Spleen (tissue), 11 donors: ENCODE results near the gene SYTL1. TPM values are rescaled to one million over a fixed set of nuclear protein-coding genes. Genes with fewer than 3 reads are reported as not detected.

Experiments
- DNase-seq: peaks from one replicate; pipeline ENCODE4 v3.0.0-alpha.2; 2020
- H3K27ac ChIP-seq, 8 donors: fragments of 200-600 bp; sonication (generic) in 7 of 8; 1 replicate in 4 of 8; 2 replicates in 4 of 8; pipeline versions ENCODE4 v1.5.0 to v1.8.0; 2016 to 2021; ENCODE audit warnings: inconsistent platforms in 4 of 8, mild to moderate bottlenecking in 4 of 8, moderate library complexity in 1 of 8
- H3K27me3 ChIP-seq, 7 donors: fragments of 200-600 bp; sonication (generic) in 6 of 7; replicated peaks in 1 of 7; 1 replicate in 4 of 7; 2 replicates in 3 of 7; pipeline versions ENCODE4 v1.5.0 to v1.8.0; 2016 to 2021; ENCODE audit warnings: inconsistent platforms in 3 of 7, mild to moderate bottlenecking in 1 of 7
- H3K36me3 ChIP-seq, 6 donors: fragments of 200-600 bp; sonication (generic) in 5 of 6; 1 replicate in 4 of 6; 2 replicates in 2 of 6; pipeline versions ENCODE4 v1.5.0 to v1.8.0; 2016 to 2021; ENCODE audit warnings: inconsistent platforms in 2 of 6
- H3K4me1 ChIP-seq, 6 donors: fragments of 200-600 bp; sonication (generic) in 5 of 6; 1 replicate in 3 of 6; 2 replicates in 3 of 6; pipeline versions ENCODE4 v1.5.0 to v1.8.0; 2016 to 2021; ENCODE audit warnings: inconsistent platforms in 3 of 6
- H3K4me3 ChIP-seq, 8 donors: fragments of 200-600 bp; sonication (generic) in 7 of 8; 1 replicate in 4 of 8; 2 replicates in 4 of 8; pipeline versions ENCODE4 v1.5.0 to v1.8.0; 2016 to 2021; ENCODE audit warnings: inconsistent platforms in 4 of 8, mild to moderate bottlenecking in 4 of 8, moderate library complexity in 2 of 8
- H3K9me3 ChIP-seq, 8 donors: fragments of 200-600 bp; sonication (generic) in 7 of 8; 1 replicate in 4 of 8; 2 replicates in 4 of 8; pipeline versions ENCODE4 v1.5.0 to v1.8.0; 2016 to 2021; ENCODE audit warnings: inconsistent platforms in 4 of 8
- POLR2A ChIP-seq, 3 donors: fragments of 450-650 bp; IDR thresholded peaks; one replicate each; pipeline ENCODE4 v1.5.1; 2017; ENCODE audit warnings: antibody characterized with exemption in 3 of 3, mild to moderate bottlenecking in 1 of 3
- POLR2AphosphoS5 ChIP-seq, 3 donors: sonication (generic); formaldehyde crosslinking; IDR thresholded peaks; one replicate each; pipeline ENCODE4 v1.5.1; 2017; ENCODE audit warnings: antibody characterized with exemption in 3 of 3
- WGBS, 5 donors: extraction: QIAGEN DNeasy Blood & Tissue Kit in 3 of 5; methylation state at CpG; one replicate each; pipeline versions ENCODE4 v1.1.5 to v1.1.7; 2013 to 2018; 5-methylcytosine and 5-hydroxymethylcytosine counted together
- intact Hi-C: fragments of 100-400 bp; cut with DNase I; formaldehyde crosslinking; loops from one replicate; pipeline ENCODE4 v1.15.0; 2023; ENCODE audit warnings: low total_unique reads
- polyA plus RNA-seq, 3 donors: library from polyadenylated mRNA; stranded (reverse); fragments of 200-250 nt; gene quantifications; one replicate each; pipeline ENCODE4 v1.2.1, GENCODE V29; 2013
- total RNA-seq, 7 donors: library from RNA; depleted of rRNA in 3 of 7; stranded (reverse); fragments of >200 nt in 3 of 7; fragmentation: NEBNext Ultra II Directional in 4 of 7; extraction: Animal tissue kit (Norgen Biotek cat#: 25700) in 4 of 7; gene quantifications; one replicate each; pipeline versions ENCODE4 v1.1.0 to v1.2.1, GENCODE V29; 2016 to 2021
- TF ChIP-seq, protein P1 (sequence below), 11 experiments: fragments of 200-600 bp in 7 of 11; fragments of 450-650 bp in 4 of 11; sonication (generic) in 4 of 11; IDR thresholded peaks in 8 of 11; conservative IDR thresholded peaks in 3 of 11; 1 replicate in 7 of 11; 2 replicates in 4 of 11; pipeline versions ENCODE4 v1.4.0 to v1.8.0; 2016 to 2021; ENCODE audit warnings: antibody characterized with exemption in 11 of 11, inconsistent platforms in 4 of 11, mild to moderate bottlenecking in 1 of 11
- donor health status: healthy with polysubstance abuse.
- donor health status: DM: no; HTN: no; CAD: no; lungs with moderate emphysema.
- donor health status: DM: no; HTN: no; CAD: no.
- donor health status: Bipolar disorder and iron deficiency.
- donor health status: healthy.
- donor health status: DM: no; HTN: no; CAD: no.
- donor health status: DM: yes; HTN: yes; CAD: no.

Gene SYTL1
- total and polyA plus RNA-seq, 10 donors = 54.9 to 208 (median 76.4) TPM

DNA sequence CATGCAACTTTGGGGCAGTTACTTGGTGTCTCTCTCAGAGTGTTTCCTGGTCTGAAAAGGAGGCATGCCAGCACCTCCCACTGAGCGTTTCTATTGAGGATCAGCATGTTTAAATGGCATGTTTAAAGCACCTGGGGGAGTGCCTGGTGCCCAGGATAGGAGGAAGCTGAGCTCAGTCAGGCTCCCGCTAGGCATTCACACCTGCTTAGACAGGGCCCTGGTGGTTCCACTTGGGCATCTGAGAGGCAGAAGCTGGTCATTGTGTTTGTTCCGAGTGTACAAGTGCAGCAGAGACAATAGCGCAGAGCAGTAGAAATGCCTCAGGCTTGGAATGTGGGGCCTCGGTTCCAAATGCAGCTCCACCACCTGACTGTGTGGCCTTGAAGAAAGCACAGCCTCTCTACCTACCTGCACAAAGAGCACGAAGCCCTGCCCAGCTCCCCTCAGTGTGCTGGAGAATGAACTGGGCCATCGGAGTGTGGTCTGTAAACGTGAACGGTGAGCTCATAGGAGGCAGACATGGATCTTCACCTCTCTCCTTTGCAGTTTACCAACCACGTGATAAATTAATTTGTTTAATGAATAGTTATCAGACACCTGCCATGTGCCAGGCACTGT is 40.1 kb upstream of the SYTL1 start:
- no peak for DNase-seq
- Histone ChIP-seq H3K4me1 (peaks cover 7 to 39% (median 19%) of the 10 kb centered on the region in 6 donors), H3K27me3 (no peaks in the 10 kb centered on the region), H3K27ac (no peak overlapping the region), H3K36me3 (peaks cover 0 to 100% (median 81%) of the 10 kb centered on the region in 6 donors), H3K4me3 (no peak overlapping the region), H3K9me3 (no peaks in the 10 kb centered on the region)
- no peak for TF ChIP-seq POLR2A (IDR thresholded peaks at IDR 0.05)
- 88 to 93% (median 91%) methylated on average over 10 of the region's 10 CpGs for WGBS, 5 donors
- intact Hi-C loops = loop anchor here (2.0 kb wide), 1 partner anchor 91 kb away; the partner anchor contains the start of gene GPR3

DNA sequence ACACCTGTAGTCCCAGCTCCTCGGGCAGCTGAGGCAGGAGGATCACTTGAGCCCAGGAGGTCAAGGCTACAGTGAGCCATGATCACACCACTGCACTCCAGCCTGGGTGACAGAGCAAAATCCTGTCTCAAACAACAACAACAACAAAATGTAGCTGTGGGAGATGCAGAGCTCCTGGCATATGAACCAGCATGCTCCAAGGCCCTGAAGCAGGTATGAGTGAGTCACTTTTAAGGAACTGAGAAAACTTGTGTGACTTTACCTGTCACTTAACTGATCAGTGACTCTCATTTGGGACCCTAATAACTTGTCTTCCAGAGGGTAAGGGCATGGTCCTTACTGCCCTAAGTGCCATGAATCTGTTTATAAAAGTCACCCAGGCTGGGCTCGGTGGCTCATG is 39.2 kb upstream of the SYTL1 start:
- intact Hi-C loops = no loop called here
- Histone ChIP-seq H3K4me3 (no peak overlapping the region), H3K36me3 (peaks cover 0 to 100% (median 78%) of the 10 kb centered on the region in 6 donors), H3K9me3 (no peaks in the 10 kb centered on the region), H3K4me1 (peaks cover 7 to 39% (median 19%) of the 10 kb centered on the region in 6 donors), H3K27ac (no peak overlapping the region), H3K27me3 (no peaks in the 10 kb centered on the region)
- no peak for DNase-seq
- TF ChIP-seq POLR2AphosphoS5 (IDR thresholded peaks at IDR 0.05) = no peak
- TF ChIP-seq POLR2A (IDR thresholded peaks at IDR 0.05) = no peak
- TF ChIP-seq, protein P1, sequence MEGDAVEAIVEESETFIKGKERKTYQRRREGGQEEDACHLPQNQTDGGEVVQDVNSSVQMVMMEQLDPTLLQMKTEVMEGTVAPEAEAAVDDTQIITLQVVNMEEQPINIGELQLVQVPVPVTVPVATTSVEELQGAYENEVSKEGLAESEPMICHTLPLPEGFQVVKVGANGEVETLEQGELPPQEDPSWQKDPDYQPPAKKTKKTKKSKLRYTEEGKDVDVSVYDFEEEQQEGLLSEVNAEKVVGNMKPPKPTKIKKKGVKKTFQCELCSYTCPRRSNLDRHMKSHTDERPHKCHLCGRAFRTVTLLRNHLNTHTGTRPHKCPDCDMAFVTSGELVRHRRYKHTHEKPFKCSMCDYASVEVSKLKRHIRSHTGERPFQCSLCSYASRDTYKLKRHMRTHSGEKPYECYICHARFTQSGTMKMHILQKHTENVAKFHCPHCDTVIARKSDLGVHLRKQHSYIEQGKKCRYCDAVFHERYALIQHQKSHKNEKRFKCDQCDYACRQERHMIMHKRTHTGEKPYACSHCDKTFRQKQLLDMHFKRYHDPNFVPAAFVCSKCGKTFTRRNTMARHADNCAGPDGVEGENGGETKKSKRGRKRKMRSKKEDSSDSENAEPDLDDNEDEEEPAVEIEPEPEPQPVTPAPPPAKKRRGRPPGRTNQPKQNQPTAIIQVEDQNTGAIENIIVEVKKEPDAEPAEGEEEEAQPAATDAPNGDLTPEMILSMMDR (IDR thresholded peaks at IDR 0.05 in 8 of 11, conservative IDR thresholded peaks at IDR 0.05 in 3 of 11) = no peak
- 90 to 98% (median 94%) methylated on average over 2 of the region's 2 CpGs for WGBS, 5 donors

DNA sequence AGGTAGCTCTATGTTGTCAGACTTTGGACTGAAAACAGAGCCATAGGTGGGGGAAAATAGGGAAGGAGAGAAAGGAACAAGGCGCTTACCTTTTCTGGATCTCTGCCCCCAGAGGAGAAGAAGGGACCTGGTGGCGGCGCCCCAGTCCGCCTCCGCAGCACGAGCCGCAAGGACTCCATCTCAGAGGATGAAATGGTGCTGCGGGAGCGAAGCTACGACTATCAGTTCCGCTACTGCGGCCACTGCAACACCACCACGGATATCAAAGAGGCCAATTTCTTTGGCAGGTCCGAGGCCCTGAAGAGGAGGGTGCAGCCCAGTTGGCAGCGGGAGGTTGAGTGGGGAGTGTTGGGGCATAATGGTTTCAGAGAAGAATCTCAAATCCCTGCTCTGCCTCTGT is 38.3 kb upstream of the SYTL1 start:
- Histone ChIP-seq H3K9me3 (no peaks in the 10 kb centered on the region), H3K27ac (no peak overlapping the region), H3K4me1 (peaks cover 7 to 33% (median 19%) of the 10 kb centered on the region in 6 donors), H3K27me3 (no peaks in the 10 kb centered on the region), H3K4me3 (no peak overlapping the region), H3K36me3 (peaks cover 0 to 100% (median 69%) of the 10 kb centered on the region in 6 donors)
- TF ChIP-seq, protein P1 (IDR thresholded peaks at IDR 0.05 in 8 of 11, conservative IDR thresholded peaks at IDR 0.05 in 3 of 11) = no peak
- no peak for TF ChIP-seq POLR2A (IDR thresholded peaks at IDR 0.05)
- no peak for TF ChIP-seq POLR2AphosphoS5 (IDR thresholded peaks at IDR 0.05)
- 88 to 96% (median 94%) methylated on average over 15 of the region's 15 CpGs for WGBS, 5 donors
- intact Hi-C loops = no loop called here
- DNase-seq = no peak

DNA sequence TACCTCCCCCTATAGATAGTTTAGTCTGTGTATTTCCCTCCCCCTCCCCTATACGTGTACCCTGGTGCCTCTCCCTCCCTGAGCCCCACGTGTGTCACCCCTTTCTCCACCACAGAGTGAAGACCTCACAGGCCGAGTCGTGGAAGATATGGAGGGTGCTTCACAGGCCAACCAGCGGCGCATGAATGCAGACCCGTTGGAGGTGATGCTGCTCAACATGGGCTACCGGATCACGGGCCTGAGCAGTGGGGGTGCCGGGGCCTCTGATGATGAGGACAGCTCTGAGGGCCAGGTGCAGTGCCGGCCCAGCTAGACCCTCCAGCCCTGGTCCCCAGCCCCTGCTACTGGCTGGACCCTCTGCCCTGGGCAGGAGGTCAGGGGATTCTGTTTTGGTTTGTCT is 35.8 kb upstream of the SYTL1 start:
- no peak for DNase-seq
- Histone ChIP-seq H3K36me3 (peaks cover 0 to 89% (median 50%) of the 10 kb centered on the region in 6 donors), H3K27me3 (no peaks in the 10 kb centered on the region), H3K27ac (no peak overlapping the region), H3K4me1 (peaks cover 0 to 7% (median 2%) of the 10 kb centered on the region in 6 donors), H3K9me3 (no peaks in the 10 kb centered on the region), H3K4me3 (no peak overlapping the region)
- TF ChIP-seq POLR2A (IDR thresholded peaks at IDR 0.05) (no peak), POLR2AphosphoS5 (IDR thresholded peaks at IDR 0.05) (no peak)
- TF ChIP-seq, protein P1 (IDR thresholded peaks at IDR 0.05 in 8 of 11, conservative IDR thresholded peaks at IDR 0.05 in 3 of 11) = no peak
- 91 to 95% (median 93%) methylated on average over 10 to 11 of the region's 11 CpGs for WGBS, 5 donors
- intact Hi-C loops = no loop called here
